Activated B cell treated with CpG ODN at 0.5 μM for 24 hours (primary cell): ENCODE measurements around the gene BRINP1. TPM values are rescaled to one million over a fixed set of nuclear protein-coding genes. Genes with fewer than 3 reads are reported as not detected.

Experiments used
- ATAC-seq: fragments of 200-7000 bp; cut with Tn5 transposase; one replicate; pipeline ENCODE4 v1.10.0; 2021; ENCODE audit warnings: low read depth, mild to moderate bottlenecking, moderate library complexity
- CTCF ChIA-PET: fragments of 350-600 bp; sonication (Branson Sonifier 250); formaldehyde crosslinking; loops from one replicate; lab custom pipeline; 2021; ENCODE audit warnings: antibody characterized with exemption; lab: Charles Lee
- POLR2A ChIA-PET: fragments of 350-600 bp; sonication (Branson Sonifier 250); formaldehyde crosslinking; loops from one replicate; lab custom pipeline; 2021; ENCODE audit warnings: antibody characterized with exemption; lab: Charles Lee
- DNase-seq: peaks from one replicate; pipeline ENCODE4 v3.0.0; 2022
- H3K27ac Mint-ChIP-seq: one replicate; pipeline ENCODE4 v1.8.0; 2020; ENCODE audit warnings: mixed read lengths
- H3K27me3 Mint-ChIP-seq: one replicate; pipeline ENCODE4 v1.8.0; 2021; ENCODE audit warnings: mixed read lengths
- H3K36me3 Mint-ChIP-seq: one replicate; pipeline ENCODE4 v1.8.0; 2021; ENCODE audit warnings: low read depth, mixed read lengths
- H3K4me1 Mint-ChIP-seq: one replicate; pipeline ENCODE4 v1.8.0; 2021; ENCODE audit warnings: mixed read lengths
- H3K4me3 Mint-ChIP-seq: one replicate; pipeline ENCODE4 v1.8.0; 2020; ENCODE audit warnings: mild to moderate bottlenecking, mixed read lengths
- H3K9me3 Mint-ChIP-seq: one replicate; pipeline ENCODE4 v1.8.0; 2020; ENCODE audit warnings: mixed read lengths
- intact Hi-C: fragments of 100-400 bp; cut with micrococcal nuclease; formaldehyde crosslinking; loops from one replicate; pipeline ENCODE4 v1.15.1; 2024
- total RNA-seq: library from RNA; stranded (reverse); gene quantifications from 2 replicates; pipeline ENCODE4 v1.2.3, GENCODE V29; 2022
- TF ChIP-seq, protein P1 (sequence below): fragments of 200-600 bp; IDR thresholded peaks from one replicate; pipeline ENCODE4 v1.8.0; 2022; ENCODE audit warnings: antibody characterized with exemption, mild to moderate bottlenecking

BRINP1 gene
- total RNA-seq, 1 donor from 2014 or later: not detected

GRCh38 chr9:119372951-119373350, 3.7 kb upstream of the BRINP1 start:
- no peaks in the 10 kb centered on the region for H3K36me3 Mint-ChIP-seq
- peaks cover 6% of the 10 kb centered on the region for H3K9me3 Mint-ChIP-seq
- no peak for DNase-seq
- TF ChIP-seq, protein P1, sequence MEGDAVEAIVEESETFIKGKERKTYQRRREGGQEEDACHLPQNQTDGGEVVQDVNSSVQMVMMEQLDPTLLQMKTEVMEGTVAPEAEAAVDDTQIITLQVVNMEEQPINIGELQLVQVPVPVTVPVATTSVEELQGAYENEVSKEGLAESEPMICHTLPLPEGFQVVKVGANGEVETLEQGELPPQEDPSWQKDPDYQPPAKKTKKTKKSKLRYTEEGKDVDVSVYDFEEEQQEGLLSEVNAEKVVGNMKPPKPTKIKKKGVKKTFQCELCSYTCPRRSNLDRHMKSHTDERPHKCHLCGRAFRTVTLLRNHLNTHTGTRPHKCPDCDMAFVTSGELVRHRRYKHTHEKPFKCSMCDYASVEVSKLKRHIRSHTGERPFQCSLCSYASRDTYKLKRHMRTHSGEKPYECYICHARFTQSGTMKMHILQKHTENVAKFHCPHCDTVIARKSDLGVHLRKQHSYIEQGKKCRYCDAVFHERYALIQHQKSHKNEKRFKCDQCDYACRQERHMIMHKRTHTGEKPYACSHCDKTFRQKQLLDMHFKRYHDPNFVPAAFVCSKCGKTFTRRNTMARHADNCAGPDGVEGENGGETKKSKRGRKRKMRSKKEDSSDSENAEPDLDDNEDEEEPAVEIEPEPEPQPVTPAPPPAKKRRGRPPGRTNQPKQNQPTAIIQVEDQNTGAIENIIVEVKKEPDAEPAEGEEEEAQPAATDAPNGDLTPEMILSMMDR: no peak
- intact Hi-C loops: no loop called here
- ATAC-seq: no peak
- H3K4me3 Mint-ChIP-seq: no peak overlapping the region
- peaks cover 4% of the 10 kb centered on the region for H3K4me1 Mint-ChIP-seq
- H3K27ac Mint-ChIP-seq: no peak overlapping the region
- CTCF ChIA-PET: no interaction called here
- peaks cover 30% of the 10 kb centered on the region for H3K27me3 Mint-ChIP-seq
- POLR2A ChIA-PET: no interaction called here

DNA sequence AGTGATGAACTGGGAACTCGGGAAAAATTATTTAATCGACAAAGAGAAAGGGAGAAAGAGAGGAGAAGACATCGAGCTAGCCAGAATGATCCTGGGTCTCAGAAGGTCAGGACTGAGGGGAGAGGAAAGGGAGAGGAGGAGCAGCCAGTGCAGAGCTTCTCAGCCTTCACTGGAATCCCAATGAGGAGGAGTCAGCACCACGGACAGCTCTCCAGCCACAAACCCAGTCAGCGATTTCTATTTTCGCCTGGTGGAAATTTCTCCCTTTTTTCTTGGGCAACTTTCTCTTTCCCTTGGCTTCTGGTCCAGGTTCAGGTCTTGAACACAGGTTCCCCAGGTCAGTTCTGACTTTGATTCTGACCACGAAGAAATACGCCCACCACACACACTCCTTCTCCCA, 1.6 kb upstream of the BRINP1 start:
- TF ChIP-seq, protein P1: no peak
- ATAC-seq (no peak), DNase-seq (no peak)
- Mint-ChIP-seq H3K4me3 (no peak overlapping the region), H3K36me3 (no peaks in the 10 kb centered on the region), H3K4me1 (peaks cover 4% of the 10 kb centered on the region), H3K27ac (no peak overlapping the region), H3K9me3 (peaks cover 6% of the 10 kb centered on the region), H3K27me3 (peaks cover 42% of the 10 kb centered on the region)
- CTCF ChIA-PET: no interaction called here
- intact Hi-C loops: no loop called here
- POLR2A ChIA-PET: no interaction called here

DNA sequence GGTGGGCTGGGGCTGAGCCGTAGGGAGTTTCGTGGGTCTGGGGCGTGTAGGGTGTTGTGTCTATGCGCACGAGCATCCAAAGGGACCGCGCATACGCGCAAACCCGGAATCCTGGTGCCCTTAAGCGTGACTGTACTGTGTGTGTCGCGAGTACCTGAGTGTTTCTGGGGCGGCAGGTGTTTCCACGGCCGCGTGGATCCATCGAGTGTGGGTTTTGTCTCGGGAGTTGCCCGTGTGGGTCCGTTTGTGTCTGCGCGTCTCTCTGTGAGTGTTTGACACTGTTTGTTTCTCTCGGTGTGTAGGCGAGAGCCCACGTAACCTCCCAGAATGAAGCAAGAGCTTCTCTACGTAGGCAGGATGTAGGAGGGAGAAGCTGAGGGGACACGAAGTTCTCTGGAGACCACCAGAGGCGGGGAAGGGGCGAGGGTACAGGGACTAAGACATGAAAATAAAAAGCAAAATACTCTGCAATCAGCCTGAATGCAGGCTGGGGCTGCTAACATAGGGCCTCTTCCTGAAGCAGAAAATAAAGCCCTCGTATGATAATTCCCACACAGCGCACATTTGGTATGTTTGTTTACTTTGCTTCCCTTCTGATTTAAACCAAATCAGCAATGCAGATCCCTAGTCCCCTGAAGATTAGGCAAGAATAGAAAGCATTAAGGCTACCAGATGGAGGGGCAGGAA, 588 bp upstream of the BRINP1 start:
- peaks cover 43% of the 10 kb centered on the region for H3K27me3 Mint-ChIP-seq
- H3K4me3 Mint-ChIP-seq: no peak overlapping the region
- ChIA-PET POLR2A (no interaction called here), CTCF (no interaction called here)
- DNase-seq (no peak), ATAC-seq (no peak)
- H3K4me1 Mint-ChIP-seq: peaks cover 4% of the 10 kb centered on the region
- no peaks in the 10 kb centered on the region for H3K36me3 Mint-ChIP-seq
- TF ChIP-seq, protein P1: no peak
- intact Hi-C loops: no loop called here
- no peak overlapping the region for H3K27ac Mint-ChIP-seq
- H3K9me3 Mint-ChIP-seq: peaks cover 6% of the 10 kb centered on the region

DNA sequence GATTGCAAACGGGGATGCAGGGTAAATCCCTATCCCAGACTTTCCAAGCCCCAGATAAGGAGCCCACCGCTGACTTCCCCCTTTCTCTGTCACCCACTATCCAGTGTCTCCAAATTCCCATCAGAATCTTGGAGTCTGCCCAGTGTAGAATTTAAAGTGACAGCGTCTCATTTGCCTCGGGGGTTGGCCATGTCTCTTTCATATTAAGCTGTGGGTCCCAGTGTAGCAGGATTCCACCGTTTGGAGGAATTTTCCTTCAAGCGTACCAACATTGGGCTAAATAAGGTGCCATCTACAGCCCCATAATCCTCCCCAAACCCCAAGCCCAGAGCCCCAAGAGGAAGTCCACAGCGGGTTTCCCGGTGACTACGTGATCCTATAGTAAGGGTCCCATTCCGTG, 1.1 kb downstream of the BRINP1 start:
- no peaks in the 10 kb centered on the region for H3K36me3 Mint-ChIP-seq
- no peak overlapping the region for H3K4me3 Mint-ChIP-seq
- TF ChIP-seq, protein P1: no peak
- ChIA-PET POLR2A (no interaction called here), CTCF (no interaction called here)
- intact Hi-C loops: no loop called here
- peaks cover 39% of the 10 kb centered on the region for H3K27me3 Mint-ChIP-seq
- no peak for DNase-seq
- H3K27ac Mint-ChIP-seq: no peak overlapping the region
- peaks cover 6% of the 10 kb centered on the region for H3K9me3 Mint-ChIP-seq
- no peak for ATAC-seq
- peaks cover 4% of the 10 kb centered on the region for H3K4me1 Mint-ChIP-seq

DNA sequence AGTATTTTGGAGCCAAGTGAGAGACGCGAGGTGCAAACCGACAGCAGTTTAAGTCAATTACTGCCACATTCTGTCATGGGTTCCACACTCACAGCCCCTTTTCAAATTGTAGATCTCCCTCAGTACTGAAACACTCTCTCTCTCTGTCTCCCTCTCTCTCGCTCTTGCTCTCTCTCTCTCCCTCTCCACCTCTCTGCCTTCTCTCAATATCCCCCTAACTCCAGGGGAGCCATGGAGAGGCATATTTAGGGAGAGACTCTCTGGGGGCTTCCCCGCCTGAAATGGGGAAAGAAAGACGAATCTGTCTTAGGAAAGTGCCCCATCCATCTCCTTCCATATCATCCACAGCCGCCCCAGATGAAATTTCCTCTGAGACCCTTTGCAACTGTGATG, 1.6 kb downstream of the BRINP1 start:
- ATAC-seq (no peak), DNase-seq (no peak)
- Mint-ChIP-seq H3K9me3 (peaks cover 6% of the 10 kb centered on the region), H3K36me3 (no peaks in the 10 kb centered on the region), H3K4me1 (peaks cover 4% of the 10 kb centered on the region), H3K27ac (no peak overlapping the region), H3K4me3 (no peak overlapping the region), H3K27me3 (peaks cover 39% of the 10 kb centered on the region)
- intact Hi-C loops: no loop called here
- ChIA-PET CTCF (no interaction called here), POLR2A (no interaction called here)
- TF ChIP-seq, protein P1: no peak
